HG02970 (cell line): Measurements from ENCODE around the gene SYCP2.

Source experiments
- ATAC-seq: cut with Tn5 transposase; IDR thresholded peaks from one replicate; pipeline ENCODE4 v1.9.1; 2021; ENCODE audit warnings: mild to moderate bottlenecking, moderate library complexity, moderate number of reproducible peaks; ENCODE audit not compliant: unreplicated experiment, low FRiP score

The SYCP2 gene

DNA sequence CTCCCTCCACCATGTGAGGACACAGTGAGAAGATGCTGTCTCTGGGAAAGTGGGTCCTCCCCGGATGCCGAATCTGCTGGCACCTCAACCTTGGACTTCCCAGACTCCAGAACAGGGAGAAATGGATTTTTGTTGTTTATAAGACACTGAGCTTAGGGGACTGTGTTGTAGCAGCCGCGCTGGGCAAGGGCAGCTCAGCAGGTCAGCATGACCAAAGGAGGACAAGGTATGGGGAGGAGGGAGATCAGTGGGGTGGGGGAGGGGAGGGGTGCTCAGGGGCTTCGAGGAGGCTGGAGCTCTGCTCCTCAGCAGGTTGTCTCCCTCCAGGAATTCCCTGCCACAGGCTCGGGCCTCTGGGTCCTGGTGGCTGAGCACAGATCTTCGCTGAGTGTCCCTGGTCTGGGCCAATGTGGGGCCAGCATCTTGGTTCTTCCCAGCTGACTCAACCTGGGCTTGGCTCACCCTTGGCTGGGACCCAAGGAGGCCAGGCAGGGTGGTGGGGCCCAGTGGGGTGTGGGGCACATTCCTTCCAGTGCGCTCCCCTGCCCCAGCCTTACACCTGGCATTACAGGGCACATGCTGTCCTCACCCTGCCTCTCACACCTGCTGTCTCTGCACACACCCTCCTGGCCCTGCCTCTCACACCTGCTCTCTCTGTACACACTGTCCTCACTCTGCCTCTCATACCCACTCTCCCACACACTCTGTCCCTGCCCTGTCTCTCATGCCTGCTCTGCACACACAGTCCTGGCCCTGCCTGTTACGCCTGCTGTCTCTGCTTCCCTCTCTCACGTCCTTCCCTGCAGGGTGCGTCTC is 107.3 kb downstream of the SYCP2 start:
- no peak for ATAC-seq

DNA sequence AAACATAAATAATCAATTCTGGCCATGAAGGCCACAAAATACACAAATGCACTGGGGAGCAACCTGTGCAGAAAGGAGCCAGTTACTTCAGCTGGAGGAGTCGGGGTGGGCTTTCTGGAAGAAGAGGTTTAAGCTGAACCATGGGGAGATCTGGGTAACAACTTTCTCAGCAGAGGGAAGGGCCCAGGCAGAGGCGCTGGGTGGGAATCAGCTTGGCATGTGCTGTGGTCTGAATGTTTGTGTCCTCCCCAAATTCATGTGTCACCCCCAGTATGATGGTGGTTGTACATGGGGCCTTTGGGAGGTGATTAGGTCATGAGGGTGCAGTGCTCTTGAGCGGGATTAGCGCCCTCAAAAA is 107.9 kb downstream of the SYCP2 start:
- no peak for ATAC-seq

- no peak for ATAC-seq
Measured at GRCh38 chr20:59824711-59825562, 108.5 kb downstream of the SYCP2 start.

- no peak for ATAC-seq
Measured at GRCh38 chr20:59823491-59824259, 109.8 kb downstream of the SYCP2 start.

DNA sequence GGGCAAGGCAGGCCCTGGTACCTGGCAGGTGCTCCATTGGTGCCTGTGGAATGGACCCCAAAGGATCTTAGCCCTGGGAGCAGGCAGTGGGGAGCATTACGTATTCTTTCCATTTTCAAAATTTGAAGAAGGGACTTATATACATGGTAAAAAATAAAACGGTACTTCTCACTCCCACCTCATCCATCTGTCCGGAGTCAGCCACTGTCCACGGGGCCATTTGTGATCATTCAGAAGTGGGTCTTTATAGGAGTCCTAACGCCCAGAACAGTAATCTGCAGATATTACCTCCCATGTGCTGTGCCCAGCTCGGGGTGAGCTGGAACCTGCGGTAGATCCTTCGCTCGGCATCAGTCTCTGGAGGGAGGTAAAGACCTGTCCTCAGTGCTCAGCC is 110.4 kb downstream of the SYCP2 start:
- ATAC-seq, result no peak

DNA sequence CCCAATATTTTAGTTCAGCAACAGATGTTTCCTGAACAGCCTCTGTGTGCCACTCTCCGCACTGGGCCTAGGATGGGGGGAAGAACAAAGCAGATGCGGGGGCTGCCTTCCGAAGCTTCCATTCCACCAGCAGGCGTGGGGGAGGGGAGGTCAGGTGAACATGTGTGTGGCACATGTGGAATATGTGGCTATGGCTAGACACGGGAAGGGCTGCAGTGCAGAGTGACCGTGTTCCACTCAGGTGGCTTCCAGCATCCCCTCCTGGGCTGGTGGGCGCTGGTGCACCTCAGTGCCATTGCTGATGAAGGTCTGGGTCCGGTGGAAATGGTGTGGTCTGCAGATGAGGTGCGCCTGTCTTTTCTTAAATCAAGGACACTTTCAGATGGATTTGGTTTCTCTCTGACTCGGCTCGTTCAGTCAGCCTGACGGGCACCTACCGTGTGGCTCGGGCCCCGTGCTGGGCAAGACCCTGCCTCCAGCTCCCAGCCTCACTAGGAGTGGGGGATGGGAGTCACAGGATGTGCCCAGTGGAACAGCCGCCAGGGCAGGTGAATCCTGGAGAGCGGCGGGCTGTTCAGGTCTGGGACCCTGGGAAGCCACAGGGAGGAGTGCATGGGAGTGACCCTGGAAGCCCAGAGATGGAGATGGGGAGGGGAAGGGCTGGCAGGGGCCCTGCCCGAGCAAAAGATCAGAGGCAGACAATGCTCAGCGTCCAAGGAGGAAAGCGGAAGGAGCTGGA is 111.0 kb downstream of the SYCP2 start:
- no peak for ATAC-seq

DNA sequence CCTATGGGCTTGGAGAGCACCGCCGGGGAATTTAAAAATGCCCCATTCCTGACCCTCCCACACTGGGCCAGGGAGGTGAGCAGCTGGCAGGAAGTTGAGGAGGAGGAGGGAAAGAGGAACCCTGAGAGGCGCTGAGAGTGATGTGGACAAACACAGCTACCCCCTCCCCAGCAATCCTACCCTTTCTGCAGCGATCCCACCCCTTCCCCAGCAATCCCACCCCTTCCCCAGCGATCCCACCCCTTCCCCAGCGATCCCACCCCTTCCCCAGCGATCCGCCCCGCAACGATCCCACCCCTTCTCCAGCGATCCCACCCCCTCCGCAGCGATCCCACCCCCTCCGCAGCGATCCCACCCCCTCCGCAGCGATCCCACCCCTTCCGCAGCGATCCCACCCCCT is 111.6 kb downstream of the SYCP2 start:
- ATAC-seq, result no peak

GRCh38 chr20:59821201-59821600 is 112.2 kb downstream of the SYCP2 start:
- ATAC-seq, result no peak

DNA sequence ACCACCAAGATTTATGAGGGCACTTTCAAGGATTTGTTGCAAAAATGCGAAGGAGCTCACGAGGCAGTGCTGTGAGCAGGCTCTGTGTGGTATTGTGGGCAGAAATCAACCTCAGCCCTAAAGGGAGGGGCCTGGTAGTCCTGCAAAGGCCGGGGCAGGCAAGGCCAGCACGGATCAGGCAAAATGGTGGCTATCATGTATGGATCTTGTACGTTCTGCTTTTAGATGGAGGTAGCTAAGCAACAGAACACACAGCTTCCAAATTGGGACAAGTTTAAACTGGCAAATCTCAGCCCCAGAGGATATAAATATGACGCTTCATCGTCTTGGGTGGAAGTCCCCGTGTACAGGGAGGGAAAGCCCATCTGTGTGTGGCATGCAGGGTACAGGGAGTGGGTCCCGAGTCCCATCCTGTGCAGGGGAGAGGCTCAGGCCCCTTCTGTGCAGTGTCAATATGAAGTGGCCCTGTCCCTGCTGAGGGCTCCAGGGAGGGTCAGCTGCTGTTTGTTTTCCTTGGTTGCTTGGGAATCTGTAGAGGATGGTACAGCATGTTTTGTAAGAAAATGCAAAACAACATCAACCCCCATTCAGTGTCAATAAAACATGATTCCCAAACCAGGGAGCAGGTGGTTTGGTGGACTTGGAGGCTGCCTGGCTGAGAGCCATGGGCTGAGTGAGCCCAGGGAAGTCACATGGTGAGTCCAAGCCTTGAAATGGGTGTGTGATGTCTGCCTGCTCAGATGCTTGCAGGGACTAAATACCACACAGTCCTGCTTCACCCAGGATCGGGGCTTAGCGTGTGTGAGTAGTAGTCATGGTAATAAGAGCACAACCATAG is 113.0 kb downstream of the SYCP2 start:
- no peak for ATAC-seq

GRCh38 chr20:59819496-59820203 is 113.8 kb downstream of the SYCP2 start:
- no peak for ATAC-seq

DNA sequence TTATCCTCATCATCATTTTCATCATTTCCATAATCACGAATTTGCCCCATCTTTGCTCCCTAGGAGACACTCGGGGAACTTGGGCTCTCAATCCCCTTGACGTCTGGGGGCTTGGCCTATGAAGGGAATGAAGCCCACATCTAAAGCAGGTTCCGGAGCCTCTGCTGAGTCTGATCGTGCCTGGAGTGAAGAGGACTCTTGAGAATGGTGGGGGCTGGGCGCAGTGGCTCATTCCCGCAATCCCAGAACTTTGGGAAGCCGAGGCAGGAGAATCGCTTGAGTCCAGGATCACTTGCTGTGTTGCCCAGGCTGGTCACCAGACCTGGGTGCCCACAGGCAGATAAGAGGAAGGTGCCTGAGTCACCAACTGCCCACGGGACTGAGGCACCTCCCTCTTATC is 114.5 kb downstream of the SYCP2 start:
- no peak for ATAC-seq

DNA sequence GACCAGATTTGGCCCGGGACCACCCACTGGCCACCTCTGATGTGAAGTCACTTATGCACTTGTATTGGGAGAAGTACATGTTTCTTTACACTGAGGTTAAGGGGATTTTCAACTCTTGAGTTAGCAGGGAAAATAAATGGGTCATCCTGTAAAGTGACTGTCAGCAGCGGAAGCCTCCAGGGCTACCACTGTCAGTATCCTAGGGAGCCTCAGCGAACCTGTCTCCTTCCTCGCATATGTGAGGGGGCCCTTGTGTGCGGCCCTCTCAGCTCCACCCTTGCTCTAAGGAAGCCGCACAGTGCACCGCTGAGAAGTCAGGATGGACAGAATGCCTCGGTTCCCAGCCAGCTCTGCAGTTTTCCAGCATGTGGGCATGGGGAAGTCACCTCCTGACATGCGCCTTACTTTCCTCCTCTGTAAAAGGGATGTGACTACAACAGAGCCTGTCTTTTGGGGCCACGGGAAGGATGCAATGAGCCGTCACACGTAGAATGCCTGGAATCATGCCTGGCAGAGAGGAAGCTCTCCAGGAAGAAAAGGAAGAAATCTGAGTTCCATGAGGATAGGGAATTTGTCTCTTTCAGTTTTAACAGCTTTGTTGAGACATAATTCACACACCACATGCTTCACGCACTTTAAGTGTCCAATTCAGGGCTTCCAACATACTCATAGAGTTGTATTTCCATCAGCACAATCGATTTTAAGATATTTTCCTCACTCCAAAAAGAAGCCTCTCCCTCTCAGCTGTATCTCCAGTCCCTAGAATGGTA is 115.4 kb downstream of the SYCP2 start:
- ATAC-seq, result no peak

- ATAC-seq, result no peak
Measured at GRCh38 chr20:59817406-59817805, 116.0 kb downstream of the SYCP2 start.

DNA sequence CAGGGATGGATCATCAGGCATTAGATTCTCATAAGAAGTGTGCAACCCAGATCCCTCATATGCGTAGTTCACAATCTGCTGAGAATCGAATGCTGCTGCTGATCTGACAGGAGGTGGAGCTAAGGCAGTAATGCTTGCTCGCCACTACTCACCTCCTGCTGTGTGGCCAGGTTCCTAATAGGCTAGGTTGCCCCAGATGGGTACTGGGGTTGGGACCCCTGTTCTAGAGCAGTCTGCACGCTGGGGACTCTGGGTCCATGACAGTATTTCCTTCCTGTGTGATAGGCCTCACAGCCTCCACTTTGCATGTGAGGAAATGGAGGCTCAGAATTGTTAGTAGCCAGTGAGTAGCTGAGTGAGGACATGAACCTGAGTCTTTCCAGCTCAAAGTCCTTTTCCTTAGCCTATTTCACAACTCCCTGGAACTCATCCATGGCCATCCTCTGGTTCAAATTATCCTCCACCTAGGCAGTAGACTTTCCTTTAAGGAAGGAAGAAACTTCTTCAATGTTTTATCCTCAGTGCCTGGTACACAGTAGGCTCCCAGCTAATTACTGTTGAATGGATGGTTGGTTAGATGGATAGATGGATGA is 117.2 kb downstream of the SYCP2 start:
- ATAC-seq, result no peak

GRCh38 chr20:59814840-59815340 is 118.5 kb downstream of the SYCP2 start:
- ATAC-seq, result no peak

- no peak for ATAC-seq
Measured at GRCh38 chr20:59813948-59814839, 119.2 kb downstream of the SYCP2 start.
